GM19397 (cell line): ENCODE data around the gene LPAR2.
"Not testable (repeated sequence)": the region's sequence is repeated elsewhere in the genome, so short reads cannot be mapped to it uniquely, and the experiment has no call there.

Experiments
- ATAC-seq: cut with Tn5 transposase; IDR thresholded peaks from one replicate; pipeline ENCODE4 v1.9.1; 2021; ENCODE audit warnings: mild to moderate bottlenecking, moderate library complexity; ENCODE audit not compliant: unreplicated experiment

LPAR2 gene

DNA sequence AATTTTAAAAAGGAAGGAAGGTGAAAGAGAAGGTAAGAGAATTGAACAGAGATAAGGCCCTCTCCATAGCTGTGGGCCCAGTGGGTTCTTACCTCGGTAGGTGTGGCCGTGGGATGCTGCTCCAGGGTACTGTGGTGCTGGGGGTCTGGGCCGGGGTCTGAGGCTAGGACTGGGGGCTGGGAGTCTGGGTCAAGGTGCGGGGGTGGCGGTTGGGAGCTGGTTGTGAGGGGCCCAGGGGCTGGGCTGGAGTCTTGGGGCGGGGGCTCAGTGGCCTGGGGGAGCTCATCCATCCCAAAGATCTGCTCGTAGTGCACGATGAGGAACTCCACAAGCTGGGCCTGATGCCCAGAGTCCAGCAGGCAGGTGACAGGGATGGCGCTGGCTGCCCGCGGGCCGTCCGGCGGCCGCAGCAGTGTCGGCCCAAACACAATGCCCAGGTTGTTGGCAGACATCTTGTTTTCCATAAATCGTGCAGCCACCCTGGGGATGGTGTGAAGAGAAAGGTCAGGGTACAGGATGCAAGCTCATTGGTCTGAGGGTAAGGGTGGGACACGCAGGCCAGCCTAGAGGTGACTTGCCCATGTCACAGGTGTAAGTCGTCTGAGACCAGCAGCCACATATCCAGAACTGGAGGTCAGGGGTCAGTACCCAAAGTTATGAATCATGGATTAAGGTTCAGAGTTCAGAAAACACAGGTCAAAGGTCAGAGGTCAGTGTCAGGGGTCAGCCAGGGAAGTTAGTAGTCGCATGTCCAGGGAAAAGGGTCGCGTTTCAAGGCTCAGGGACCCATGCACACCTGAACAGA, 5.9 kb upstream of the LPAR2 start:
- ATAC-seq: no peak

DNA sequence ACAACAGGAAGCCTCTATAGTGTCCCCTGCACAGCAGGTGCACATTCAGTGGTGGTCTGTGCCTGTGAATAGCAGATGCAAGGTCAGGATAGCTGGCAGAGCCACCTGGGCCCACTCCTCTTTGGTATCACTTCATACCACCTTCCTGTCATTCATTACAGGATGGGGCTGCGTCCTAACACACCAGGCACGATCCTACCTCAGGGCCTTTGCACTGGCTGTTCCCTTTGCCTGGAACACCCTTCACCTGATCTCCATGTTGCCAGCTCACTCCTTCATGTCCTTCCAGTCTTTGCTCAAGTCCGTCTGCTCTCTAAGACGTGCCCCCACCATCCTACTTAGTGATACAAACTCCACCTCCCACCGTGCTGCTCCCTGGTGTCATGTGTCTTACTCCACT, 4.6 kb upstream of the LPAR2 start:
- no peak for ATAC-seq

DNA sequence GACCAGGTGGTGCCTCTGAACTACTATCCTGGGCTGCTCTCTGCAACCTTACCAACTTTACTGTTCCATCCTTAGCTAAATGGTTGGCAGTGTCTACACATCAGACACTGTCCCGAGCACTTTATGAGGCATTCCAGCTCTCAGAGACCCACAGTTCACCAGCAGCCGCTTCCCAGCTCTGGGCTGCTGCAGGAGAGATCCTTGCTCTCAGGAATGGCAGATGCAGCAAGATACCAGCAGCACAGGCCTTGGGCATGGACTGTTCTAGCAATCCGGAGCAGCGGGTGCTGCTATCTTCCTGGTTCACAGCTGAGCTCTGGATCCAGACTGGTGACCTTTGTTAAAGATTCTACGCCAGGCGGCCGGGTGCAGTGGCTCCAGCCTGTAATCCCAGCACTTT, 3.3 kb upstream of the LPAR2 start:
- ATAC-seq: no peak

DNA sequence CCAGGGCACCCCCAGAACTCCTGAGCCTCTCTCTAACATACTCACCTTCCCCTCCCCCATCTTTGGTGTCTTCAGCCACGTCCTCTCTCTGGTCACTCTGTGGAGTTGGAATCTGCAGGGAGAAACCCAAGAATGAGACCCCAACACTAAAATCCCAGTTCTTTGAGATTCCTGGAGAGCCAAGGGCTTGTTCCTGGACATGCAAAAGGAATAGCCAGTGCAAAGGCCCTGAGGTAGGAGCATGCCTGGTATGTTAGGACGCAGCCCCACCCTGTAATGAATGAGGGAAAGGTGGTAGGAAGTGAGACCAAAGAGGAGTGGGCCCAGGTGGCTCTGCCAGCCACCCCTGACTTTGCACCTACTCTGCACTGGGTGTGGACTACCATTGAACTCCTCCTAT, 2.4 kb upstream of the LPAR2 start:
- ATAC-seq: no peak

DNA sequence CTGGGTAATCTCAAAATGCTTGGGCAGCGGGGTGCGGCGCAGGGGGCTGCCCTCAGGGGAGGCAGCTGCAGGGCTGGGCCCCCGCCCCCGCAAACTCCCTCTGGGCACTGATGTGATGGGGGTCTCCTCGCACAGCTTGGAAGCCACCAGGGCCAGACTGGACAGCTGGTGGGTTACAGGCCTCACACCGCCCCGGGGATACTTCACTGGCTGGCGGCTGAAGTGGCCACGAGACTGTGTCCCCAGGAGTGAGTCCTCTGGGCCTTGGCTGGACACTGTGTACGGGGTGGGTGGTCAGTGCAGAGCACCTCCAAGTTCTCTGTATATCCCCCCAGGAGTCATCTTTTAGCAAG, 2.0 kb upstream of the LPAR2 start:
- no peak for ATAC-seq

DNA sequence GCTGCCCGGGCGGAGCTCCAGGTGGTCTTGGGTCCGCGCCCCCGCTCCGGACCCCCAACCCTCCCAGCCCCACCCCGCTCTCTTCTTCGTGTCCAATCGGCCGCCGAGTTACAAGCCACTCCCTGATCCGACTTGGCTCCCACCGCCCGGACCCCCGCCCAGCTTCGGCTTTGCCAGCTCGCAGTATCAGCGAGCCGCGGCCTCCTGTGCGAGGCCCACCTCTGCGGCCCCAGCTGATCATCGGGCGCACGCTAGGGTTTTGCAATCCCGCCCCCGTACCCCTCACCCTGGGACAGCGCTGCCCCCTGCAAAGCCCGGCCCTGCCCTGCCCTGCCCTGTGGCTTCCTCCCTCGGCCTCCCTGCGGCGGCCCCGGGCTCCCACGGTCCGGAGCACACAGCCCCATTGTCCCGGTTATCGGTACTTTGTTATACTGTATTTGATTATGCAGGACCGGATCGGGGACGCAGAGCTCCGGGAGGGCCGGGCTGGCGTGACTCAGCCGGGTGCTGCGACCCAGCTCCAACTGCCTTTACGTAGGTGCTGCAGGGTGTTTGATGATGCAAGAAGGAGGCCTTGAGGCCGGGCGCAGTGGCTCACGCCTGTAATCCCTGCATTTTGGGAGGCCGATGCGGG, 598 bp upstream of the LPAR2 start:
- ATAC-seq: peak; percentile 16

DNA sequence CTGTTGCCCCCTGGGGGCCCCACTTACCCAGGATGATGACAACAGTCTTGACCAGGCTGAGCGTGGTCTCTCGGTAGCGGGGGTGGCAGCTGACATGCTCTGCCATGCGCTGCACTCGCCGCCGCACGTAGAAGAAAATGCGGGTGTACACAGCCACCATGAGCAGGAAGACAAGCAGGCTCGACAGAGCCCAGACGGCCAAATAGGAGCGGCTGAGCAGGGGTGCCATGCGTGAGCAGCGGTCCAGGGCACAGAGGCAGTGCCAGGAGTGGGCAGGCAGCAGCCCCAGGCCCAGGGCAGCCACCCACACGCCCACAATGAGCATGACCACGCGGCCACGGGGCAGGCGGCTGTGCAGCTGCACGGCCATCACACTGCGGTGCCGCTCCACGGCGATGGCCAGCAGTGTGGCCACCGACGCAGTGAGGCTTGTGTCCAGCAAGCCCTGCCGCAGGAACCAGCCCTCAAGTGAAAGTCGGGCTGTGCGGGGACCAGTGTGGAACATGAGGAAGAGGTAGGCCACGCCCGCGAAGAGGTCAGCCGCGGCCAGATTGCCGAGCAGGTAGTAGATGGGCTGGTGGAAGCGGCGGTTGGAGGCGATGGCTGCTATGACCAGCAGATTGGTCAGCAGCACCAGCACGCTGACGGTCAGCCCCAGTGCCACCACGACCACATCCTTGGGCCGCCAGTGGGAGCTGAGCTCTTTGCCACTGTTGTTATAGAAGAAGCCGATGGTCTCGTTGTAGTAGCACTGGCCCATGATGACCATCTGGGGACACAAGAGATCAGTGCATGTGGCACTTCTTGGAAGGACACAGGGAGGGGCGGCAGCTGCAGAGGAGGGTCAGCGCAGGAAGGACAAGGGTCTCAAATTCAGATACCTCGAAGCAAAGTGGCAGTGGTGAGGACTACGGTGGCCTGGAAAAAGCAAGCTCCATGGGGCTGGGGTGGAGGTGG, 1.2 kb downstream of the LPAR2 start:
- no peak for ATAC-seq

DNA sequence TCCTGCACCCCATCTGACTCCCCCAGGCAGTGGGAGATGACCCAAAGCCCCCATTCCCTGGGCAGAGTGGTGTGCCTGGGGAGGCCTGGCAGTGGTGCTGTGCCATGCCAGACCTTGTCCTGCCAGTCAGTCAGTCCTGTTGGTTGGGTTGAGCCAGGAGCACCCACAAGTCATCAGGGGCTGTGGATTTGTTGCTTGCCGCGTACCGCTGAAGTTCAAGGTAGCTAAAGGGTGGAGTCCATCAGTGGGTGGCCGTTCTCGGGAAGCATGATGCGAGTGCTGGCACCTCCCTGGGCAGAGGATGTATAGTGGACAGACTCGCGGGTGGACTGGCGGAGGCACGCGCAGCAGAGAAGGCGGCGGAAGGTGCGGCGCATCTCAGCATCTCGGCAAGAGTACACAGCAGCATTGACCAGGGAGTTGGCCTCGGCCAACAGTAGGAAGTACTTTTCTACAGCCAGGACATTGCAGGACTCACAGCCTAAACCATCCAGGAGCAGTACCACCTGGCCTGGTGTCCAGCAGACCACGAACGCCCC, 3.9 kb downstream of the LPAR2 start:
- ATAC-seq: no peak

DNA sequence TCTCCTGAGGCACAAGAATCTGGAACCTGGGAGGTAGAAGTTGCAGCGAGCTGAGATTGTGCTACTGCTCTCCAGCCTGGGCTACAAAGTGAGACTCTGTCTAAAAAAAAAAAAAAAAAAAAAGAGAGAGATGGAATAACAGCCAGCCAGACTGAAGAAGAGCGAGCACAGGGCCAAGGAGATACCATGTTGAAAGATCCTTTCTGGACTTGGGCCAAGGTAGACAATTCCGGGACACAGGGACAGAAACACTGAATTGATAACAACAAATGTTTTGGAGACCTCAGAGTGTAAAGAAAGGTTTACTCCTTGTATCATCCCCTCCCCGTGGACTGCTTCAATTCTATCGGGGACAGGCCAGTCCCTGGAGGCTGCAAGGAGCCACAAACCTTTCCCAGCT, 4.6 kb downstream of the LPAR2 start:
- ATAC-seq: no peak

DNA sequence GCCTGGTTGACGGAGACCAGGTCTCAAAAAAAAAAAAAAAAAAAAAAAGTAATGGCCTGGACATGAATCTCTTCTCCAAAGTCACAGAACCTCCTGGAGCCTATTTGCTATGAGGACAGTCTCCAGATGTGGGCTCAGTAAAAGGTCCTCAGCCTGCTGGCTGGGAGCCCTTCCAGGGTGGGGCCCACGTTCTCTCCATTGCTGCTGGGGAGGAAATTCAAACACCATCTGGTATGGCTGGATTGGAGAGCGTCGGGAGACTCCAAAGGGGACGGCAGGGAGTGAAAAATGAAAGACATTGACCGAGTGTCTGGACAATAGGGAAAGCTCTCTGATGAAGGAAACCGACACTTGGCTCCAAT, 8.2 kb downstream of the LPAR2 start:
- ATAC-seq: no peak

DNA sequence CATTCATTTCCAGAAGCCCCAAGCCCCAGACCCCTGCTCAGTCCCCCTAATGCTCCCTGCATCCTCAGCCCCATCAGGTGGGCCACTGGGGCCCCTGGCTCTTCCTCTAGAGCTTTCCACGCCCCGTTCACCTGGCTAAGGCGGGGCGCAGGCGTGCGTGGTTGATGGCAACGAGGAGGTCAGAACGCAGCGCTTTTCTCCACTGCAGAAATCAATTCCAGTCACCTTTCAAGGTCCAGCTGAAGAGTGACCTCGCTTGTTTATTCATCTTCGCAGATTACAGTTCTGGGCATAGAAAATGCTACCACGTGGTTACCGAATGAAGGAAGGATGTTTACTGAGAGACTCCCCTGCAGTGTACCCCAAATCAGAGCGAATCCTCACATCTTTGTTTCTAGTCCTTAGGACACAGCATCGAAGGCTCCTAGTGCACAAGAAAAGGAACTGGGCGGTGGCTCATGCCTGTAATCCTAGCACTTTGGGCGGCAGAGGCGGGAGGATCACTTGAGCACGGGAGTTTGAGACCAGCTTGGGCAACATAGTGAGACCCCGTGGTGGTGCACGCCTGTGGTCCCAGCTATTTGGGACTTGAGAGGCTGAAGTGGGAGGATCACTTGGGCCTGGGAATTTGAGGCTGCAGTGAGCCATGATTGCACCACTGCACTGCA, 8.7 kb downstream of the LPAR2 start:
- ATAC-seq: no peak

DNA sequence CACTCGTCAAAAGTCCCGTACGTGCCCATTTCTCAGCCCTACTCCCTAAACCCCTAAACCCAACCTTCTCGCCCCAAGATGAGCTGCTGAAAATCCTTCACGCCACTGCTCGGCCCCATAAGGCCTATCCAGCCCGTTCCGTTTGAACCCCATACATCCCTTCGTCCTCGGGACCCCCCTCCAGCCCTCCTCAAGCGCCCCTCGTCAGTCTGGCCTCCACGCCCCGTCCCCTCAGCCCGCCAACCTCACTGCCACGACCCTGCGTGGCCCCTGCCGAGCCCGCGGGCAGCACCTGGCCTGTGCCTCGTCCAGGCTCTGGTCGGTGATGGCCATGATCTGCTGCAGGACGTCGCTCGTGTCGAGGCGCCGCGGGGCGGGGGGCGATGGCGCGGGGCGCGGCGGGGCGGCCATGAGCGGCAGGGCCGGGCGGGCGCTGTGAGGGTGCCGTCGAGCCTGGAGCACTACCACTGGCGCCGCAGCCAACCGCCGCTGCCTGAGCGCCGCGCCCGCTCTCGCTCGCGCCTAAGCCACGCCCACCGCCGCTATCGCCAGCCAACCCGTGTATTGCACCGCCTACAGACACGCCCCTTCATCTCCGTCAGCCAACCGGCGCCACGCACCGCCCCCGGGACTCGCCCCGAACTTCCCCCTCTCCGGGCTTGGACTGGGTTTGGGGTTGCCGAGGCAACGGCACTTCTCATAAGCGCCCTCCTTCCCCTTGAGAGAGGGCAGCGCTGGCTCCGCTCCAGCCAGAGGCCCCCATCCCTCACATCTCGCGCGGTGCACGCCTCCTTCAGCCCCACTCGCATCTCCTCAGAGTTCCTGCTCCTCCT, 9.6 kb downstream of the LPAR2 start, which contains the start of gene PBX4:
PBX4 (minus strand) TSS at position 469 of the 833 bp plus-strand sequence; CDS start at position 411, 58 bp downstream.
- peak; percentile 96 for ATAC-seq

DNA sequence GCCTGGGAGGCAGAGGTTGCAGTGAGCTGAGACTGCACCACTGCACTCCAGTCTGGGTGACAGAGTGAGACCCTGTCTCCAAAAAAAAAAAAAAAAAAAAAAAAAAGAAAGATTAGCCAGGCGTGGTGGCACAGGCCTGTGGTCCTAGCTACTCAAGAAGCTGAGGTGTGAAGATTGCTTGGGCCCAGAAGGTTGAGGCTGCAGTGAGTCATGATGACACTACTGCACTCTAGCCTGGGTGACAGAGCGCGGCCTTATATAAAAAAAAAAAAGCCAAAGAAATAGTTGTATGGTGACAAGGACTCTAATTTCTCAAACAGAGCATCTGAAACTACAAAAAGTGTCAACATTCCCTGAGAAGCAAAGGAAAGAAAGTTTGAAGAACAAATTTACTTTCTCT, 12.9 kb downstream of the LPAR2 start:
- ATAC-seq: no peak

DNA sequence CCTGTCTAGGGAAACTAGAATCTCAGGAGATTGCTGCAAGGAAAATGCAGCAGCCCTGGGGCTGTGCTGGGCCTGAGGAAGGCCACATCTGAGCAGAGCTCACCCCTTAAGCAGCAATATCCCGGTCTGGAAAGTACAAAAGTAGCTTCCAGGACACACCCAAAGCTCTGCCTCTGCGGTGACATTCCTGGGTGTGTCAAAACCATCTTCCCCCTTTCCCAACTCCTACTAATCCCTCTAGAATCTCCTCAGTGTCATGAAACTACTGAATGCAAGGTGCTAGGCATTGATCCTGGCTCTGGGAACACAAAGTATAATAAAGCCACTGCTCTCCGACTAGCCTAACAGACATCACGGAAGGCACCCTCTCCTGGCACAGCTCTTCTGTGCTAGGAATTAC, 14.5 kb downstream of the LPAR2 start:
- ATAC-seq: no peak

DNA sequence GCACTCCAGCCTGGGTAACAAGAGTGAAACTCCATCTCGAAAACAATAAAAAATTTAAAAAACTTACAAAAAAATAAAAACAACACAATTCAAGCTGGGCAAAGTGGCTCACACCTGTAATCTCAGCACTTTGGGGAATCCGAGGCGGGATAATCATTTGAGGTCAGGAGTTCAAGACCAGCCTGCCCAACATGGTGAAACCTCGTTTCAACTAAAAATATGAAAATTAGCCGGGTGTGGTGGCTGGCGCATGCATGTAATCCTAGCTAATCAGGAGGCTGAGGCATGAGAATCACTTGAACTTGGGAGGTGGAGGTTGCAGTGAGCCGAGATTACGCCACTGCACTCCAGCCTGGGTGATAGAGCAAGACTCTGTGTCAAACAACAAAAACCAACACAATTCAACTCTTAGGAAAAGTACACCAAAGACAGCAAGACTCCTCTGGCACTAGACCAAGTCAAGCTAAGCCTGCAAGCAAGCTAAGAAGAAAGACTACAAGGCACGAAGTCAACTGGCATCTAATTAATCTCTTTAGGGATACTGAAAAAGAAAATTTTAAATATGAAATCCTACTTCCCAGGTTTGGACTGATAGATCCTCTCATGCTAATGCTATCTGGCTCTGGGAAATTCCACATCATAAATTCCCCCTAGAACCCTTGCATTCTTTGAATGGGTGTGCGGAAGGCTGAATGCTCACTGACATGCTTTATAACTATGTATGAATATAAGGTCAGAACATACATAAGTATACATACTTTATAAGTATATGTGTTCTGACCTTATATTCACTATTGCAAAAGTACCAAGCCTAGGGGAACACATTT, 17.4 kb downstream of the LPAR2 start:
- no peak for ATAC-seq

DNA sequence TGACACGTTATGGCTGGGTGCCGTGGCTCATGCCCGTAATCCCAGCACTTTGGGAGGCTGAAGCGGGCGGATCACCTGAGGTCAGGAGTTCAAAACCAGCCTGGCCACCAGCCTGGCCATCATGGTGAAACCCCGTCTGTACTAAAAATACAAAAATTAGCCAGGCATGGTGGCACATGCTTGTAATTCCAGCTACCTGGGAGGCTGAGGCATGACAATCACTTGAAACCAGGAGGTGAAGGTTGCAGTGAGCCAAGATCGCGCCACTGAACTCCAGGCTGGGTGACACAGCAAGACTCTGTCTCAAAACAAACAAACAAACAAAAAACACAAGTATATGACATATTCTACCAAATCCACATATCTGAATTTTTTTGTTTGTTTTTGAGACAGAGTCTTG, 21.3 kb downstream of the LPAR2 start:
- not testable (repeated sequence) for ATAC-seq

DNA sequence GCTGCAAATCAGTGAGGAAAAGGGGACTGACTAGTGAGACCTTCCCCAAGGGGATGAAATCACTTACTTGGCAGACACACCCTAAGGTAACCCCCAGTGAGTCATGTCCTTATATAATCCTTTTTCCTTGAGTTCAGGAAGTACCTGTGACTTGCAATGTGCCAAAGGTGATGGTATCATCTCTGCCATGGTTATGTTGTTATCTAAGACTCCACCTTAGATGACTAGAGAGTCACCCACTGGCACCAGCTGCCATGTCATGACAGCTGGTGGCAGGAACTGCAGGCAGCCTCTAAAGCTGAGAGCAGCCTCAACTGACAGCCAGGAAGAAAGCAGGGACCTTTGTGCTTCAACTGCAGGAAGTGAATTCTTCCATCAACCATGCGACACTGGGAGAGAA, 22.0 kb downstream of the LPAR2 start:
- no peak for ATAC-seq

DNA sequence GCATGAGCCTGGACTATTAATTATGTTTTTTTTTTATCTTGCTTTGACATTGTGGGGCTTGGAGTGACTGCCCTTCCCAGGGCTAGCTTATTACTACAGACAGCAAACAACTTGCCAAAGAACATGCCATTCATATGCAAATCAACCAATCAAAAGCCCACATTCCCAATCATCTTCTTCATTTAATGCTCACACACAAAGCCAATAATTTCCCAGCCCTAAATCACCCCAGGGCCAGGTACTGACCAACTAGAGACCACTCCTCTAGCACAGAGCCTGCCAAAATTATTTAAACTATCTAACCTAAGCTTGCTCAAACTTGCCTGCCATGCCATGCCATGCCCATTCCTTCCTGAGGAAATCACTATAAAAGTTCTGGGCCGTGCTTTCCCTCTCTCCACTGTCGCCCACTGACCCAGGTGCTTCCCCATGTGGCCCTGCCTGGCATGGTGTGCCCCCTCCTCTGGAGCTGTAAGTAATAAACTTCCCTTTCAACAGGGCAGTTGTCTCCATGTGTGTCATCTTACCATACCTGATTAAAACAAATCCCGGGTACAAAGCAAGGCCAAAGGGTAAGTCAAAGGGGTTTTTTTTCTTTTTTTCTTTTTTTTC, 25.2 kb downstream of the LPAR2 start:
- no peak for ATAC-seq
